Measurements from ENCODE around the gene NCOA5.
"Not testable (repeated sequence)": the region's sequence is repeated elsewhere in the genome, so short reads cannot be mapped to it uniquely, and the experiment has no call there.

The NCOA5 gene

GRCh38 chr20:46120136-46120535 lies 30.4 kb upstream of the NCOA5 start:
- DNase-seq (ENCODE audit: low read depth): no peak

GRCh38 chr20:46119547-46119946 lies 29.8 kb upstream of the NCOA5 start:
- DNase-seq (ENCODE audit: low read depth): no peak

GRCh38 chr20:46119028-46119546 lies 29.3 kb upstream of the NCOA5 start:
- no peak for DNase-seq (ENCODE audit: low read depth)

GRCh38 chr20:46118481-46119020 lies 28.8 kb upstream of the NCOA5 start:
- DNase-seq (ENCODE audit: low read depth): peak; percentile 50

- DNase-seq (ENCODE audit: low read depth): peak; percentile 83
These were observed 28.1 kb upstream of the NCOA5 start, which contains the start of gene CD40 for GRCh38 chr20:46117704-46118467. TSS of gene CD40 (plus strand) at chr20:46118314. CDS start at chr20:46118344, 30 bp downstream.

- DNase-seq (ENCODE audit: low read depth): no peak
These were observed 24.7 kb upstream of the NCOA5 start for GRCh38 chr20:46114449-46114848.

- DNase-seq (ENCODE audit: low read depth): no peak
These were observed 23.3 kb upstream of the NCOA5 start for GRCh38 chr20:46113113-46113470.

GRCh38 chr20:46112430-46113112 lies 22.8 kb upstream of the NCOA5 start:
- no peak for DNase-seq (ENCODE audit: low read depth)

GRCh38 chr20:46111836-46112212 lies 22.1 kb upstream of the NCOA5 start:
- no peak for DNase-seq (ENCODE audit: low read depth)

GRCh38 chr20:46111028-46111835 lies 21.5 kb upstream of the NCOA5 start:
- DNase-seq (ENCODE audit: low read depth): no peak

GRCh38 chr20:46108976-46109375 lies 19.2 kb upstream of the NCOA5 start:
- no peak for DNase-seq (ENCODE audit: low read depth)

GRCh38 chr20:46108435-46108841 lies 18.7 kb upstream of the NCOA5 start:
- DNase-seq (ENCODE audit: low read depth): no peak

GRCh38 chr20:46107061-46107460 lies 17.3 kb upstream of the NCOA5 start:
- no peak for DNase-seq (ENCODE audit: low read depth)

- no peak for DNase-seq (ENCODE audit: low read depth)
These were observed 14.5 kb upstream of the NCOA5 start for GRCh38 chr20:46104262-46104661.

GRCh38 chr20:46102940-46103339 lies 13.2 kb upstream of the NCOA5 start:
- DNase-seq (ENCODE audit: low read depth): no peak

GRCh38 chr20:46101957-46102356 lies 12.2 kb upstream of the NCOA5 start:
- DNase-seq (ENCODE audit: low read depth): no peak

GRCh38 chr20:46100988-46101387 lies 11.2 kb upstream of the NCOA5 start:
- no peak for DNase-seq (ENCODE audit: low read depth)

GRCh38 chr20:46100444-46100843 lies 10.7 kb upstream of the NCOA5 start:
- DNase-seq (ENCODE audit: low read depth): not testable (repeated sequence)

GRCh38 chr20:46099491-46100287 lies 9.9 kb upstream of the NCOA5 start:
- no peak for DNase-seq (ENCODE audit: low read depth)

- no peak for DNase-seq (ENCODE audit: low read depth)
These were observed 3.8 kb upstream of the NCOA5 start for GRCh38 chr20:46093531-46093930.

Measured in fibroblast of gingiva (primary cell).